IMR-90 (cell line): ENCODE measurements around the gene NEK9. TPM values are rescaled to one million over a fixed set of nuclear protein-coding genes. Genes with fewer than 3 reads are reported as not detected.

Source experiments
- ATAC-seq: fragments of 200-7000 bp; cut with Tn5 transposase; 2 replicates; pipeline ENCODE4 v1.9.1; 2020; ENCODE audit warnings: low read depth, mild to moderate bottlenecking, moderate library complexity
- BruUV-seq: library from RNA; stranded (reverse); fragments of 400-500 nt; replicated peaks from 2 replicates; lab custom pipeline; 2021; lab: Mats Ljungman, UMichigan
- CTCF ChIA-PET: fragments of 300-600 bp; formaldehyde crosslinking; extraction: SDS; loops from one replicate; lab custom pipeline; 2021; ENCODE audit warnings: antibody characterized with exemption; lab: Yijun Ruan, JAX
- POLR2A ChIA-PET: fragments of 300-600 bp; sonication (Branson Sonifier 250); formaldehyde crosslinking; loops from one replicate; lab custom pipeline; 2022; ENCODE audit warnings: antibody characterized with exemption; ENCODE audit not compliant: unreplicated experiment; lab: Charles Lee
- DNase-seq: peaks from one replicate; pipeline ENCODE4 v3.0.0; 2013
- H2AFZ ChIP-seq: replicated peaks from 2 replicates; pipeline ENCODE3; 2013; ENCODE audit warnings: low read length, mild to moderate bottlenecking; ENCODE audit not compliant: poor library complexity
- H2AK5ac ChIP-seq: 2 replicates; pipeline ENCODE4 v1.6.1; 2013; ENCODE audit warnings: low read depth, low read length, inconsistent platforms
- H2AK9ac ChIP-seq: replicated peaks from 2 replicates; pipeline ENCODE3; 2013; ENCODE audit warnings: mild to moderate bottlenecking, low read depth, low read length, moderate library complexity; ENCODE audit not compliant: poor library complexity
- H2BK120ac ChIP-seq: 2 replicates; pipeline ENCODE4 v1.6.1; 2013; ENCODE audit warnings: low read depth, low read length, inconsistent platforms
- H2BK15ac ChIP-seq: 3 replicates; pipeline ENCODE4 v1.6.1; 2013; ENCODE audit warnings: low read depth, low read length, inconsistent platforms
- H2BK20ac ChIP-seq: 2 replicates; pipeline ENCODE4 v1.6.1; 2013; ENCODE audit warnings: low read depth, mild to moderate bottlenecking, inconsistent platforms, low read length, moderate library complexity
- H2BK5ac ChIP-seq: 2 replicates; pipeline ENCODE4 v1.6.1; 2013; ENCODE audit warnings: mild to moderate bottlenecking, low read depth, low read length, inconsistent platforms; ENCODE audit not compliant: poor library complexity, severe bottlenecking
- H3K14ac ChIP-seq: replicated peaks from 2 replicates; pipeline ENCODE4 v1.6.1; 2013; ENCODE audit warnings: low read depth, low read length, inconsistent platforms
- H3K18ac ChIP-seq: 2 replicates; pipeline ENCODE4 v1.6.1; 2013; ENCODE audit warnings: low read depth, low read length, control low read depth
- H3K23ac ChIP-seq: 2 replicates; pipeline ENCODE4 v1.6.1; 2013; ENCODE audit warnings: low read depth, low read length, inconsistent platforms
- H3K27ac ChIP-seq: 2 replicates; pipeline ENCODE4 v1.5.1; 2013; ENCODE audit warnings: mild to moderate bottlenecking, control low read depth, low read length; ENCODE audit not compliant: insufficient read depth
- H3K27me3 ChIP-seq: 2 replicates; pipeline ENCODE4 v1.6.1; 2013; ENCODE audit warnings: low read length; ENCODE audit not compliant: control insufficient read depth, insufficient read depth
- H3K36me3 ChIP-seq: 2 replicates; pipeline ENCODE4 v1.6.1; 2013; ENCODE audit warnings: low read length, mixed read lengths; ENCODE audit not compliant: control insufficient read depth, insufficient read depth
- H3K4ac ChIP-seq: 2 replicates; pipeline ENCODE4 v1.6.1; 2013; ENCODE audit warnings: low read depth, low read length, inconsistent platforms
- H3K4me1 ChIP-seq: 2 replicates; pipeline ENCODE4 v1.6.1; 2013; ENCODE audit warnings: low read length, mixed read lengths; ENCODE audit not compliant: control insufficient read depth, insufficient read depth
- H3K4me2 ChIP-seq: 2 replicates; pipeline ENCODE4 v1.6.1; 2013; ENCODE audit warnings: low read depth, mild to moderate bottlenecking, control low read depth, low read length, moderate library complexity
- H3K4me3 ChIP-seq: 2 replicates; pipeline ENCODE4 v1.5.1; 2013; ENCODE audit warnings: low read depth, mild to moderate bottlenecking, control low read depth, low read length, moderate library complexity; ENCODE audit not compliant: insufficient read depth
- H3K56ac ChIP-seq: 2 replicates; pipeline ENCODE4 v1.6.1; 2013; ENCODE audit warnings: low read length, inconsistent platforms; ENCODE audit not compliant: insufficient read depth; ENCODE audit errors: extremely low read depth
- H3K79me1 ChIP-seq, 2 experiments: 2 replicates each; pipeline ENCODE4 v1.6.1; 2013; ENCODE audit warnings: low read length in 2 of 2, inconsistent platforms in 1 of 2, low read depth in 1 of 2
- H3K9ac ChIP-seq: 2 replicates; pipeline ENCODE4 v1.6.1; 2013; ENCODE audit warnings: low read depth, low read length, control low read depth
- H3K9me1 ChIP-seq: 2 replicates; pipeline ENCODE4 v1.6.1; 2013; ENCODE audit warnings: low read length, inconsistent platforms; ENCODE audit not compliant: insufficient read depth
- H3K9me3 ChIP-seq: 2 replicates; pipeline ENCODE4 v1.6.1; 2013; ENCODE audit warnings: low read length; ENCODE audit not compliant: control insufficient read depth, insufficient read depth
- H4K20me1 ChIP-seq: 2 replicates; pipeline ENCODE4 v1.6.1; 2013; ENCODE audit warnings: low read length, inconsistent platforms; ENCODE audit not compliant: insufficient read depth
- H4K5ac ChIP-seq: 2 replicates; pipeline ENCODE4 v1.6.1; 2013; ENCODE audit warnings: mild to moderate bottlenecking, low read depth, low read length, control low read depth
- H4K8ac ChIP-seq, 2 experiments: 2 replicates each; pipeline ENCODE4 v1.6.1; 2013; ENCODE audit warnings: low read depth in 2 of 2, low read length in 2 of 2, control low read depth in 1 of 2, inconsistent platforms in 1 of 2
- H4K91ac ChIP-seq: 2 replicates; pipeline ENCODE4 v1.6.1; 2013; ENCODE audit warnings: low read depth, low read length, inconsistent platforms; ENCODE audit not compliant: insufficient read depth
- BHLHE40 ChIP-seq: fragments of 150-350 bp; IDR thresholded peaks from 2 replicates; pipeline ENCODE4 v1.6.1; 2016; ENCODE audit warnings: mild to moderate bottlenecking, low read depth, low read length
- CEBPB ChIP-seq: IDR thresholded peaks from 2 replicates; pipeline ENCODE4 v1.6.1; 2012; ENCODE audit warnings: low read depth, low read length, improper control_type of control experiment
- CHD1 ChIP-seq: IDR thresholded peaks from 2 replicates; pipeline ENCODE4 v1.6.1; 2012; ENCODE audit warnings: low read depth, low read length, improper control_type of control experiment
- FOS ChIP-seq: fragments of 150-350 bp; IDR thresholded peaks from 2 replicates; pipeline ENCODE4 v1.6.1; 2016; ENCODE audit warnings: low read depth, low read length
- MAFK ChIP-seq: IDR thresholded peaks from 2 replicates; pipeline ENCODE4 v1.6.1; 2012; ENCODE audit warnings: low read depth, low read length, improper control_type of control experiment
- MAZ ChIP-seq: IDR thresholded peaks from 2 replicates; pipeline ENCODE4 v1.6.1; 2012; ENCODE audit warnings: low read depth, mild to moderate bottlenecking, low read length, improper control_type of control experiment, moderate library complexity, borderline replicate concordance
- MXI1 ChIP-seq: IDR thresholded peaks from 2 replicates; pipeline ENCODE4 v1.6.1; 2012; ENCODE audit warnings: low read depth, mild to moderate bottlenecking, low read length, moderate library complexity, borderline replicate concordance
- NFE2L2 ChIP-seq: fragments of 150-350 bp; IDR thresholded peaks from 2 replicates; pipeline ENCODE4 v1.6.1; 2016; ENCODE audit warnings: low read depth, mild to moderate bottlenecking, low read length
- POLR2A ChIP-seq: IDR thresholded peaks from 2 replicates; pipeline ENCODE4 v1.6.1; 2012; ENCODE audit warnings: mild to moderate bottlenecking, low read depth, low read length
- RAD21 ChIP-seq: IDR thresholded peaks from 2 replicates; pipeline ENCODE4 v1.6.1; 2012; ENCODE audit warnings: low read length, improper control_type of control experiment
- RCOR1 ChIP-seq: IDR thresholded peaks from 2 replicates; pipeline ENCODE4 v1.6.1; 2012; ENCODE audit warnings: mild to moderate bottlenecking, low read length, improper control_type of control experiment; ENCODE audit not compliant: insufficient replicate concordance
- RFX5 ChIP-seq: IDR thresholded peaks from 2 replicates; pipeline ENCODE4 v1.8.0; 2012; ENCODE audit warnings: low read depth, mild to moderate bottlenecking, low read length, moderate library complexity
- SMC3 ChIP-seq: fragments of 150-350 bp; IDR thresholded peaks from 2 replicates; pipeline ENCODE4 v1.6.1; 2016; ENCODE audit warnings: low read depth, mild to moderate bottlenecking, antibody characterized with exemption, low read length, moderate library complexity
- WGBS, 2 experiments: methylation state at CpG; one replicate each; pipeline versions ENCODE4 v1.1.5 to v1.1.7; 2013; ENCODE audit warnings: missing lambda C conversion rate in 2 of 2; ENCODE audit not compliant: insufficient read length in 1 of 2; ENCODE audit errors: extremely low coverage in 2 of 2; 5-methylcytosine and 5-hydroxymethylcytosine counted together
- dilution Hi-C: fragments of 300-500 bp; cut with HindIII; formaldehyde crosslinking; loops from one replicate; pipeline ENCODE4 v1.14.3; 2018; ENCODE audit warnings: low sequenced_read_pairs; ENCODE audit not compliant: unreplicated experiment
- in situ Hi-C: fragments of 300-500 bp; cut with MboI; formaldehyde crosslinking; loops from 3 replicates; pipeline ENCODE4 v1.14.3; 2019; ENCODE audit warnings: low sequenced_read_pairs, inconsistent platforms, mixed read lengths
- intact Hi-C: fragments of 100-400 bp; cut with micrococcal nuclease; formaldehyde crosslinking; loops from 2 replicates; pipeline ENCODE4 v1.10.0; 2022
- polyA plus RNA-seq, 3 experiments: library from polyadenylated mRNA; depleted of rRNA; stranded (reverse); fragments of >200 nt; gene quantifications; 2 replicates each; pipeline ENCODE4 v1.2.3, GENCODE V29; 2012; ENCODE audit warnings: low replicate concordance in 1 of 3
- total RNA-seq: library from RNA; depleted of rRNA; stranded (reverse); fragments of >200 nt; gene quantifications from 2 replicates; pipeline ENCODE4 v1.2.3, GENCODE V29; 2012
- TF ChIP-seq, protein P1 (sequence below): fragments of 150-350 bp; IDR thresholded peaks from 2 replicates; pipeline ENCODE4 v1.6.1; 2016; ENCODE audit warnings: low read depth, mild to moderate bottlenecking, low read length, moderate library complexity, borderline replicate concordance
- TF ChIP-seq, protein P2 (sequence below): fragments of 150-350 bp; IDR thresholded peaks from 2 replicates; pipeline ENCODE4 v1.6.1; 2017; ENCODE audit warnings: mild to moderate bottlenecking, antibody characterized with exemption, low read length, low read depth
- TF ChIP-seq, protein P3 (sequence below): conservative IDR thresholded peaks from 2 replicates; pipeline ENCODE4 v1.5.1; 2012; ENCODE audit warnings: mild to moderate bottlenecking, low read depth, low read length, improper control_type of control experiment

The NEK9 gene
- total and polyA plus RNA-seq, 2 of the 4 experiments (the other 2 are of a cell fraction): 22.9 to 23.2 TPM

DNA sequence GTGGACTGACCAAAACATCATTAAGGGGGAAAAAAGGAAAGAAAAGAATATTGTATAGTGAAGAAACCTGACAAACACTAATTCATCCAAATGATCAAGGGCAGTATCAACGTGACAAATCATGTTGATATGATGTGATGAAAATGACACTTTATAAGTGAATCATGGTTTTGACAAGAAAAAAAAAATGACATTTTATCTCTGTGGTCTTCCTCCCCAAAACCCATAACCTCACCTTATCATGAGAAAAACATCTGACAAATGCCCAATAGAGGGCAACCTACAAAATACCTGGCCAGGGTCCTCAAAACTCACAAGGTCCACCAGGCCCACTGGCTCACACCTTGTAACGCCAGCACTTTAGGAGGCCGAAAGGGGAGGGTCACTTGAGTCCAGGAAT, 35.8 kb upstream of the NEK9 start:
- no peak overlapping the region for H3K9ac ChIP-seq
- peaks cover 6 to 85% of the 10 kb centered on the region in 2 experiments for H3K79me1 ChIP-seq
- H2AK5ac ChIP-seq: no peak overlapping the region
- H3K27ac ChIP-seq: no peak overlapping the region
- H3K4me1 ChIP-seq: no peaks in the 10 kb centered on the region; the same call in none of the 2 replicates
- ATAC-seq (no peak), DNase-seq (no peak)
- H3K4me3 ChIP-seq: no peak overlapping the region
- WGBS, 2 experiments: no CpG with 5 or more reads among the region's 3 CpGs
- no peak overlapping the region for H2BK120ac ChIP-seq
- no peak overlapping the region for H2AK9ac ChIP-seq
- H2BK20ac ChIP-seq: no peak overlapping the region
- no peaks in the 10 kb centered on the region for H3K9me3 ChIP-seq
- H3K9me1 ChIP-seq: peaks cover 4% of the 10 kb centered on the region
- no peak overlapping the region for H3K23ac ChIP-seq
- no peak overlapping the region for H3K4me2 ChIP-seq
- no peak overlapping the region for H3K4ac ChIP-seq
- ChIA-PET CTCF (no interaction called here), POLR2A (no interaction called here)
- intact Hi-C loops: no loop called here
- BruUV-seq: no TSS peak
- no peaks in the 10 kb centered on the region for H3K36me3 ChIP-seq
- H3K14ac ChIP-seq: no peak overlapping the region
- no peaks in the 10 kb centered on the region for H3K27me3 ChIP-seq
- H4K20me1 ChIP-seq: peaks cover 76% of the 10 kb centered on the region
- TF ChIP-seq MAZ (no peak), BHLHE40 (no peak), MAFK (no peak), CEBPB (no peak), RCOR1 (no peak), RAD21 (no peak), RFX5 (no peak), FOS (no peak), POLR2A (no peak), NFE2L2 (no peak), MXI1 (no peak), SMC3 (no peak), CHD1 (no peak)
- TF ChIP-seq, protein P1, sequence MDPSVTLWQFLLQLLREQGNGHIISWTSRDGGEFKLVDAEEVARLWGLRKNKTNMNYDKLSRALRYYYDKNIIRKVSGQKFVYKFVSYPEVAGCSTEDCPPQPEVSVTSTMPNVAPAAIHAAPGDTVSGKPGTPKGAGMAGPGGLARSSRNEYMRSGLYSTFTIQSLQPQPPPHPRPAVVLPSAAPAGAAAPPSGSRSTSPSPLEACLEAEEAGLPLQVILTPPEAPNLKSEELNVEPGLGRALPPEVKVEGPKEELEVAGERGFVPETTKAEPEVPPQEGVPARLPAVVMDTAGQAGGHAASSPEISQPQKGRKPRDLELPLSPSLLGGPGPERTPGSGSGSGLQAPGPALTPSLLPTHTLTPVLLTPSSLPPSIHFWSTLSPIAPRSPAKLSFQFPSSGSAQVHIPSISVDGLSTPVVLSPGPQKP: no peak
- TF ChIP-seq, protein P2, sequence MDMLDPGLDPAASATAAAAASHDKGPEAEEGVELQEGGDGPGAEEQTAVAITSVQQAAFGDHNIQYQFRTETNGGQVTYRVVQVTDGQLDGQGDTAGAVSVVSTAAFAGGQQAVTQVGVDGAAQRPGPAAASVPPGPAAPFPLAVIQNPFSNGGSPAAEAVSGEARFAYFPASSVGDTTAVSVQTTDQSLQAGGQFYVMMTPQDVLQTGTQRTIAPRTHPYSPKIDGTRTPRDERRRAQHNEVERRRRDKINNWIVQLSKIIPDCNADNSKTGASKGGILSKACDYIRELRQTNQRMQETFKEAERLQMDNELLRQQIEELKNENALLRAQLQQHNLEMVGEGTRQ: no peak
- TF ChIP-seq, protein P3, sequence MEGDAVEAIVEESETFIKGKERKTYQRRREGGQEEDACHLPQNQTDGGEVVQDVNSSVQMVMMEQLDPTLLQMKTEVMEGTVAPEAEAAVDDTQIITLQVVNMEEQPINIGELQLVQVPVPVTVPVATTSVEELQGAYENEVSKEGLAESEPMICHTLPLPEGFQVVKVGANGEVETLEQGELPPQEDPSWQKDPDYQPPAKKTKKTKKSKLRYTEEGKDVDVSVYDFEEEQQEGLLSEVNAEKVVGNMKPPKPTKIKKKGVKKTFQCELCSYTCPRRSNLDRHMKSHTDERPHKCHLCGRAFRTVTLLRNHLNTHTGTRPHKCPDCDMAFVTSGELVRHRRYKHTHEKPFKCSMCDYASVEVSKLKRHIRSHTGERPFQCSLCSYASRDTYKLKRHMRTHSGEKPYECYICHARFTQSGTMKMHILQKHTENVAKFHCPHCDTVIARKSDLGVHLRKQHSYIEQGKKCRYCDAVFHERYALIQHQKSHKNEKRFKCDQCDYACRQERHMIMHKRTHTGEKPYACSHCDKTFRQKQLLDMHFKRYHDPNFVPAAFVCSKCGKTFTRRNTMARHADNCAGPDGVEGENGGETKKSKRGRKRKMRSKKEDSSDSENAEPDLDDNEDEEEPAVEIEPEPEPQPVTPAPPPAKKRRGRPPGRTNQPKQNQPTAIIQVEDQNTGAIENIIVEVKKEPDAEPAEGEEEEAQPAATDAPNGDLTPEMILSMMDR: no peak
- no peak overlapping the region for H2BK5ac ChIP-seq
- H2BK15ac ChIP-seq: no peak overlapping the region
- H2AFZ ChIP-seq: no peak overlapping the region
- no peak overlapping the region for H3K18ac ChIP-seq
- H4K5ac ChIP-seq: no peak overlapping the region
- dilution Hi-C loops: no loop called here
- no peak overlapping the region for H4K91ac ChIP-seq
- in situ Hi-C loops: no loop called here
- no peak overlapping the region for H3K56ac ChIP-seq
- no peak overlapping the region for H4K8ac ChIP-seq
